PC-9 (cell line): Measurements from ENCODE around the gene KCNJ15. TPM values are rescaled to one million over a fixed set of nuclear protein-coding genes. Genes with fewer than 3 reads are reported as not detected.

Experiments used
- BruUV-seq: library from RNA; stranded (reverse); fragments of 400-500 nt; replicated peaks from 2 replicates; lab custom pipeline; 2021; lab: Mats Ljungman, UMichigan
- CTCF ChIA-PET: fragments of 300-600 bp; sonication (Branson Sonifier 250); formaldehyde crosslinking; loops from one replicate; lab custom pipeline; 2022; ENCODE audit warnings: antibody characterized with exemption; lab: Charles Lee
- POLR2A ChIA-PET: fragments of 300-600 bp; sonication (Branson Sonifier 250); formaldehyde crosslinking; loops from one replicate; lab custom pipeline; 2022; ENCODE audit warnings: antibody characterized with exemption; ENCODE audit not compliant: unreplicated experiment; lab: Charles Lee
- DNase-seq, 2 experiments: peaks; one replicate each; pipeline versions ENCODE4 v3.0.0 to v3.0.0-alpha.2; 2015 to 2022; ENCODE audit warnings: mixed read lengths in 1 of 2
- H2AFZ ChIP-seq: fragments of 200-600 bp; sonication (generic); 2 replicates; pipeline ENCODE4 v1.8.1; 2017; ENCODE audit warnings: antibody characterized with exemption
- H3F3A ChIP-seq: fragments of 200-600 bp; sonication (generic); 2 replicates; pipeline ENCODE4 v1.8.1; 2017; ENCODE audit warnings: antibody characterized with exemption, mild to moderate bottlenecking, low read depth; ENCODE audit not compliant: insufficient read depth
- H3K27ac ChIP-seq: fragments of 200-600 bp; sonication (generic); 2 replicates; pipeline ENCODE4 v1.6.1; 2016; ENCODE audit warnings: mixed run types
- H3K27me3 ChIP-seq: fragments of 200-600 bp; sonication (generic); 2 replicates; pipeline ENCODE4 v1.6.1; 2016; ENCODE audit warnings: low read depth, mixed run types; ENCODE audit not compliant: insufficient read depth
- H3K36me3 ChIP-seq: fragments of 200-600 bp; sonication (generic); 2 replicates; pipeline ENCODE4 v1.6.1; 2016; ENCODE audit warnings: low read depth, mixed run types
- H3K4me1 ChIP-seq: fragments of 200-600 bp; sonication (generic); replicated peaks from 2 replicates; pipeline ENCODE4 v1.6.1; 2016; ENCODE audit warnings: mixed run types; ENCODE audit not compliant: insufficient read depth
- H3K4me2 ChIP-seq: fragments of 200-600 bp; sonication (generic); 2 replicates; pipeline ENCODE4 v1.6.1; 2017; ENCODE audit warnings: mixed run types
- H3K4me3 ChIP-seq: fragments of 200-600 bp; sonication (generic); 2 replicates; pipeline ENCODE4 v1.6.1; 2016; ENCODE audit warnings: mixed run types
- H3K79me2 ChIP-seq: fragments of 200-600 bp; sonication (generic); 2 replicates; pipeline ENCODE4 v1.6.1; 2017; ENCODE audit warnings: low read depth, mixed run types
- H3K9me2 ChIP-seq: fragments of 200-600 bp; sonication (generic); 2 replicates; pipeline ENCODE4 v1.8.1; 2017; ENCODE audit warnings: mild to moderate bottlenecking; ENCODE audit not compliant: insufficient read depth
- H3K9me3 ChIP-seq: fragments of 200-600 bp; sonication (generic); 2 replicates; pipeline ENCODE4 v1.8.1; 2016; ENCODE audit warnings: low read depth; ENCODE audit not compliant: insufficient read depth
- H4K20me1 ChIP-seq: fragments of 200-600 bp; sonication (generic); 2 replicates; pipeline ENCODE4 v1.8.1; 2017; ENCODE audit not compliant: insufficient read depth
- CTCF ChIP-seq: fragments of 200-600 bp; sonication (generic); conservative IDR thresholded peaks from 2 replicates; pipeline ENCODE4 v1.6.1; 2017; ENCODE audit warnings: mixed run types, antibody characterized with exemption, mild to moderate bottlenecking, moderate library complexity
- EZH2 ChIP-seq: fragments of 200-600 bp; sonication (generic); IDR thresholded peaks from 2 replicates; pipeline ENCODE4 v1.8.0; 2017; ENCODE audit warnings: antibody characterized with exemption, low read depth
- intact Hi-C: fragments of 100-400 bp; cut with micrococcal nuclease; formaldehyde crosslinking; loops from one replicate; pipeline ENCODE4 v1.10.0; 2022; ENCODE audit not compliant: unreplicated experiment
- total RNA-seq: library from RNA; stranded (reverse); gene quantifications from 2 replicates; pipeline ENCODE4 v1.2.3, GENCODE V29; 2021

Gene KCNJ15
- total RNA-seq, 1 experiment from 2014 or later, result not detected

GRCh38 chr21:38349977-38350376 lies 93.2 kb downstream of the KCNJ15 start:
- Histone ChIP-seq H3K36me3 (no peaks in the 10 kb centered on the region), H3K9me3 (no peaks in the 10 kb centered on the region), H3K4me2 (no peak overlapping the region), H3K27me3 (peaks cover 39% of the 10 kb centered on the region; the same call in 1 of the 2 replicates), H3K9me2 (no peaks in the 10 kb centered on the region), H3K79me2 (no peaks in the 10 kb centered on the region), H3F3A (no peaks in the 10 kb centered on the region), H3K27ac (no peak overlapping the region), H4K20me1 (no peaks in the 10 kb centered on the region), H3K4me3 (no peak overlapping the region), H3K4me1 (no peaks in the 10 kb centered on the region), H2AFZ (no peak overlapping the region)
- intact Hi-C loops, result loop anchor here (10.0 kb wide), 1 partner anchor 635 kb away; no protein-coding TSS in a partner anchor
- no peak for DNase-seq
- no TSS peak for BruUV-seq
- TF ChIP-seq CTCF, result no peak
- no peak for TF ChIP-seq EZH2
- POLR2A ChIA-PET, result no interaction called here
- CTCF ChIA-PET, result no interaction called here

- POLR2A ChIA-PET, result no interaction called here
- H4K20me1 ChIP-seq, result no peaks in the 10 kb centered on the region
Measured at GRCh38 chr21:38350684-38351083, 93.9 kb downstream of the KCNJ15 start.

GRCh38 chr21:38351176-38351959 lies 94.6 kb downstream of the KCNJ15 start:
- no peak for DNase-seq
- no peaks in the 10 kb centered on the region for H3F3A ChIP-seq
- H4K20me1 ChIP-seq, result no peaks in the 10 kb centered on the region
- H3K79me2 ChIP-seq, result no peaks in the 10 kb centered on the region
- POLR2A ChIA-PET, result no interaction called here
- peaks cover 39% of the 10 kb centered on the region; the same call in 1 of the 2 replicates for H3K27me3 ChIP-seq
- CTCF ChIA-PET, result no interaction called here
- no peaks in the 10 kb centered on the region for H3K9me2 ChIP-seq
- H2AFZ ChIP-seq, result no peak overlapping the region
- H3K9me3 ChIP-seq, result no peaks in the 10 kb centered on the region
- no peaks in the 10 kb centered on the region for H3K36me3 ChIP-seq
- H3K27ac ChIP-seq, result no peak overlapping the region
- no peak for TF ChIP-seq CTCF
- no peak for TF ChIP-seq EZH2
- intact Hi-C loops, result loop anchor here (10.0 kb wide), 1 partner anchor 637 kb away; no protein-coding TSS in a partner anchor
- no peak overlapping the region for H3K4me2 ChIP-seq
- H3K4me3 ChIP-seq, result no peak overlapping the region
- no TSS peak for BruUV-seq
- no peaks in the 10 kb centered on the region for H3K4me1 ChIP-seq

More at GRCh38 chr21:38350684-38351083, 93.9 kb downstream of the KCNJ15 start:
- Histone ChIP-seq H3K9me2 (no peaks in the 10 kb centered on the region), H3K4me1 (no peaks in the 10 kb centered on the region), H3K27ac (no peak overlapping the region), H3K4me2 (no peak overlapping the region), H3K9me3 (no peaks in the 10 kb centered on the region), H3K4me3 (no peak overlapping the region), H2AFZ (no peak overlapping the region), H3F3A (no peaks in the 10 kb centered on the region), H3K79me2 (no peaks in the 10 kb centered on the region), H3K27me3 (peaks cover 39% of the 10 kb centered on the region; the same call in 1 of the 2 replicates), H3K36me3 (no peaks in the 10 kb centered on the region)
- intact Hi-C loops, result loop anchor here (10.0 kb wide), 1 partner anchor 636 kb away; no protein-coding TSS in a partner anchor
- no TSS peak for BruUV-seq
- CTCF ChIA-PET, result no interaction called here
- DNase-seq, result no peak
- TF ChIP-seq EZH2, result no peak
- no peak for TF ChIP-seq CTCF
